Tibial artery (tissue), 4 donors: Measurements from ENCODE around the gene CDNF.
"Not testable (repeated sequence)": the region's sequence is repeated elsewhere in the genome, so short reads cannot be mapped to it uniquely, and the experiment has no call there.

ENCODE experiments used
- DNase-seq, 2 donors: peaks; one replicate each; pipeline ENCODE4 v3.0.0-alpha.2; 2019
- H3K27ac ChIP-seq, 2 donors: fragments of 200-600 bp; sonication (generic) in 1 of 2; 1 replicate in 1 of 2; 2 replicates in 1 of 2; pipeline ENCODE4 v1.5.1; 2018 to 2019; ENCODE audit warnings: mild to moderate bottlenecking in 1 of 2
- H3K27me3 ChIP-seq, 2 donors: fragments of 200-600 bp; sonication (generic) in 1 of 2; one replicate each; pipeline versions ENCODE4 v1.5.1 to v1.6.0; 2016 to 2019
- H3K36me3 ChIP-seq, 3 donors: fragments of 200-600 bp; sonication (generic) in 2 of 3; one replicate each; pipeline ENCODE4 v1.5.1; 2016 to 2019; ENCODE audit warnings: mild to moderate bottlenecking in 2 of 3
- H3K4me1 ChIP-seq, 4 donors: fragments of 200-600 bp; sonication (generic) in 2 of 4; 1 replicate in 3 of 4; 2 replicates in 1 of 4; pipeline ENCODE4 v1.5.1; 2016 to 2019
- H3K4me3 ChIP-seq, 2 donors: fragments of 200-600 bp; sonication (generic) in 1 of 2; 1 replicate in 1 of 2; 2 replicates in 1 of 2; pipeline ENCODE4 v1.5.1; 2018 to 2019; ENCODE audit warnings: mild to moderate bottlenecking in 2 of 2
- H3K9me3 ChIP-seq, 3 donors: fragments of 200-600 bp; sonication (generic) in 1 of 3; one replicate each; pipeline ENCODE4 v1.5.1; 2016 to 2019
- CTCF ChIP-seq, 2 experiments: fragments of 200-600 bp in 1 of 2; fragments of 450-650 bp in 1 of 2; IDR thresholded peaks; one replicate each; pipeline ENCODE4 v1.5.1; 2017 to 2019; ENCODE audit warnings: antibody characterized with exemption in 2 of 2, mild to moderate bottlenecking in 1 of 2, moderate library complexity in 1 of 2
- intact Hi-C: fragments of 100-400 bp; cut with DNase I; formaldehyde crosslinking; loops from one replicate; pipeline ENCODE4 v1.15.0; 2023; ENCODE audit warnings: low total_unique reads

Gene CDNF

GRCh38 chr10:14823966-14824365 is 13.9 kb downstream of the CDNF start:
- no peaks in the 10 kb centered on the region for H3K9me3 ChIP-seq
- no peak for TF ChIP-seq CTCF (IDR thresholded peaks at IDR 0.05)
- no peaks in the 10 kb centered on the region for H3K36me3 ChIP-seq
- no peak overlapping the region for H3K4me3 ChIP-seq
- H3K27me3 ChIP-seq = no peaks in the 10 kb centered on the region
- intact Hi-C loops = loop anchor here (5.0 kb wide), 2 partner anchors 287 to 327 kb away; no protein-coding TSS in a partner anchor
- no peak overlapping the region for H3K27ac ChIP-seq
- peaks cover 0 to 8% (median 2%) of the 10 kb centered on the region in 4 donors for H3K4me1 ChIP-seq
- DNase-seq = no peak

- H3K4me1 ChIP-seq = peaks cover 0 to 8% (median 2%) of the 10 kb centered on the region in 4 donors
- no peaks in the 10 kb centered on the region for H3K36me3 ChIP-seq
- no peak overlapping the region for H3K27ac ChIP-seq
- no peak overlapping the region for H3K4me3 ChIP-seq
- intact Hi-C loops = loop anchor here (5.0 kb wide), 2 partner anchors 286 to 326 kb away; no protein-coding TSS in a partner anchor
- peak; percentile 50 to 64 for TF ChIP-seq CTCF (IDR thresholded peaks at IDR 0.05)
- H3K9me3 ChIP-seq = no peaks in the 10 kb centered on the region
- no peak for DNase-seq
- no peaks in the 10 kb centered on the region for H3K27me3 ChIP-seq
Measured at GRCh38 chr10:14822879-14823755, 14.7 kb downstream of the CDNF start.

GRCh38 chr10:14821635-14822375 is 16.0 kb downstream of the CDNF start:
- no peak overlapping the region for H3K27ac ChIP-seq
- H3K27me3 ChIP-seq = no peaks in the 10 kb centered on the region
- no peaks in the 10 kb centered on the region for H3K36me3 ChIP-seq
- no peak for TF ChIP-seq CTCF (IDR thresholded peaks at IDR 0.05)
- no peak for DNase-seq
- peaks cover 0 to 8% (median 2%) of the 10 kb centered on the region in 4 donors for H3K4me1 ChIP-seq
- H3K9me3 ChIP-seq = no peaks in the 10 kb centered on the region
- no peak overlapping the region for H3K4me3 ChIP-seq
- intact Hi-C loops = loop anchor here (5.0 kb wide), 2 partner anchors 285 to 325 kb away; no protein-coding TSS in a partner anchor

GRCh38 chr10:14820775-14821154 is 17.1 kb downstream of the CDNF start:
- H3K4me1 ChIP-seq = peaks cover 0 to 8% (median 2%) of the 10 kb centered on the region in 4 donors
- TF ChIP-seq CTCF (IDR thresholded peaks at IDR 0.05) = no peak
- intact Hi-C loops = loop anchor here (5.0 kb wide), 2 partner anchors 283 to 323 kb away; no protein-coding TSS in a partner anchor
- no peak overlapping the region for H3K4me3 ChIP-seq
- no peak overlapping the region for H3K27ac ChIP-seq
- DNase-seq = no peak
- no peaks in the 10 kb centered on the region for H3K36me3 ChIP-seq
- no peaks in the 10 kb centered on the region for H3K27me3 ChIP-seq
- no peaks in the 10 kb centered on the region for H3K9me3 ChIP-seq

- no peak for TF ChIP-seq CTCF (IDR thresholded peaks at IDR 0.05)
- Histone ChIP-seq H3K27ac (no peak overlapping the region), H3K4me3 (no peak overlapping the region), H3K9me3 (no peaks in the 10 kb centered on the region), H3K36me3 (no peaks in the 10 kb centered on the region), H3K4me1 (peaks cover 0 to 8% (median 2%) of the 10 kb centered on the region in 4 donors), H3K27me3 (no peaks in the 10 kb centered on the region)
- DNase-seq = no peak
- intact Hi-C loops = loop anchor here (5.0 kb wide), 2 partner anchors 283 to 323 kb away; no protein-coding TSS in a partner anchor
Measured at GRCh38 chr10:14820010-14820774, 17.6 kb downstream of the CDNF start.

GRCh38 chr10:14816717-14817116 is 21.1 kb downstream of the CDNF start:
- H3K27me3 ChIP-seq, DNase-seq, H3K4me1 ChIP-seq, H3K36me3 ChIP-seq, H3K9me3 ChIP-seq, intact Hi-C loops, H3K4me3 ChIP-seq, H3K27ac ChIP-seq: not testable (repeated sequence)
